ENCODE measurements around the gene TSSC4.

DNA sequence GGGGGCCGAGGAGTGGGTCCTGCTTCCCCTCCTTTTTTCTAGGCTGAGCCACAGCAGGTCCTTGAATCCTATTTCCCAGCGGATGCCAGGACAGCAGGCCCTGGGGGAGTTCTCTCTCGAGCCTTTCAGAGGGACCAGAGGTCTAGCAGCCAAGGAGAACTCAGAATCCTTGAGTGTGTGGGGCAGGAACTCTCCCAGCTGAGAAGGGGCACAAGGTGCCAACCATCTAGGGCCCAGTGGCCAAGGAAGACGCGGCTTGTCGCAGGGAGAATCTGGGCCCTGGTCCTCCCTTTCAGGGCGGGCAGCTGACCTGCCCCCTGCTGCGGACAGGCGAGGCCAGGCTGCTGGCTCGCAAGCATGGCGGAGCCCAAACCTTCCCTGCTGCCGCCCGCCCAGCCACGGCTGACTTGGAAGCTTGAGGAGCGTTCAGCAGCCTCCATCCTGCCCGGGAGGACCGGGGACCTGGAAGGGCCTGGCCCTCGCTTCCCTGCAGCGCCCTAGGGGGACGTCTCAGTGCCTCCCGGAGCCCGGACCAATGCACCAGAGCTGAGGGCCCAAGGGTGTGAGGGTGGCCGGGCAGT lies 972 bp upstream of the TSSC4 start:
- TF ChIP-seq EZH2 (IDR thresholded peaks at IDR 0.05) (no peak), POLR2AphosphoS5 (IDR thresholded peaks at IDR 0.05; ENCODE audit: borderline replicate concordance, low read depth, low read length) (no peak), FOXP2 (optimal IDR thresholded peaks at IDR 0.05; ENCODE audit: control extremely low read depth, extremely low read length, insufficient read depth) (no peak)

All from SK-N-MC (cell line).